HG03342 (cell line): Measurements from ENCODE around the gene NXPH1.

ENCODE experiments used
- ATAC-seq: cut with Tn5 transposase; IDR thresholded peaks from one replicate; pipeline ENCODE4 v1.9.1; 2021; ENCODE audit warnings: mild to moderate bottlenecking, moderate library complexity; ENCODE audit not compliant: unreplicated experiment

NXPH1 gene

DNA sequence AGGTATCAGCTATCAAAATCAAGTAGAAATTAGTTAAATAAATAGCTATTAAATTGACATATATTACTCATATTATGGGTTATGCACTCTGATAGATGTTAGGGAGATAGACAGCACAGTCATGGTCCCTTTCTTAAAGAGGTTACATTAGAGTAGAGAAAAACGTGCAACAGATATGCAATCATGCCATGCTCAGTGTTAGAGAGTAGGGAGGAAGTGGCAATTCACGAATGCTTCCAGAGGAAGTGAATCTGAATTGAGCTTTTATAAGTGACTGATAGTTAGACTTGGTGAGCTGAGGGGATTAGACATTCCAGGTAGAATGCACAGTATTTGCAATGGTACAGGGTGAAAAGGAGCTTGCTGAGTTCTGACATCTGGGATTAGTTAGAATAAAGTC lies 349.8 kb downstream of the NXPH1 start:
- no peak for ATAC-seq

GRCh38 chr7:8785081-8785480 lies 351.7 kb downstream of the NXPH1 start:
- ATAC-seq, result no peak

- ATAC-seq, result no peak
Measured at GRCh38 chr7:8800986-8801385, 367.6 kb downstream of the NXPH1 start.
